Epithelial cell of proximal tubule (primary cell): ENCODE results near the gene MMS22L. TPM values are rescaled to one million over a fixed set of nuclear protein-coding genes. Genes with fewer than 3 reads are reported as not detected.

Experiments used
- DNase-seq: peaks from one replicate; pipeline ENCODE4 v3.0.0-alpha.2; 2011; ENCODE audit warnings: low read depth
- H3K4me3 ChIP-seq: 2 replicates; pipeline ENCODE4 v1.5.1; 2011; ENCODE audit warnings: low read depth, mild to moderate bottlenecking, low read length
- total RNA-seq: library from RNA; depleted of rRNA; stranded (reverse); fragments of >200 nt; gene quantifications from 2 replicates; pipeline ENCODE4 v1.2.3, GENCODE V29; 2015
- TF ChIP-seq, protein P1 (sequence below): conservative IDR thresholded peaks from 2 replicates; pipeline ENCODE4 v1.5.1; 2012; ENCODE audit warnings: low read depth, mild to moderate bottlenecking, low read length

MMS22L gene
- total RNA-seq, 1 donor from 2014 or later, result 10.7 TPM

DNA sequence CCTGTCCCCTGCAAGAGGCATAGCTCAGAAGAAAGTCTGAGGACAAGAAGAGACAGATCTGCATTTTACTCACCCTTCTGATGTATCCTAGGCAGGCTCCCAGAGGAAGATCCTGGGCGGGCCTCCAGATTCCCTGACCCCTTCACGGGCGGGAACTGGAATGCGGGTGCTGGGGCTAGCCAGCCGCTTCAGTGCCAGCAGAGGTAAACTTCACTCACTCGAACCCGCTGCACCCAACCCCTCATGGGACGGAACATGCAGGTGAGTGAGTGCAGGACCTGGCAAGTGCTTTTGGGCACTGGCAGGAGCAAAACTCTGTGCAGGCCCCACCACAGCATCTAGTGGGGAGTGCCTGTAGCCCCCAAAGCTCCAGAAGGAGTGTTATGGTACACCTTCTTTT, 171.8 kb downstream of the MMS22L start:
- no peak overlapping the region for H3K4me3 ChIP-seq
- DNase-seq, result no peak
- TF ChIP-seq, protein P1, sequence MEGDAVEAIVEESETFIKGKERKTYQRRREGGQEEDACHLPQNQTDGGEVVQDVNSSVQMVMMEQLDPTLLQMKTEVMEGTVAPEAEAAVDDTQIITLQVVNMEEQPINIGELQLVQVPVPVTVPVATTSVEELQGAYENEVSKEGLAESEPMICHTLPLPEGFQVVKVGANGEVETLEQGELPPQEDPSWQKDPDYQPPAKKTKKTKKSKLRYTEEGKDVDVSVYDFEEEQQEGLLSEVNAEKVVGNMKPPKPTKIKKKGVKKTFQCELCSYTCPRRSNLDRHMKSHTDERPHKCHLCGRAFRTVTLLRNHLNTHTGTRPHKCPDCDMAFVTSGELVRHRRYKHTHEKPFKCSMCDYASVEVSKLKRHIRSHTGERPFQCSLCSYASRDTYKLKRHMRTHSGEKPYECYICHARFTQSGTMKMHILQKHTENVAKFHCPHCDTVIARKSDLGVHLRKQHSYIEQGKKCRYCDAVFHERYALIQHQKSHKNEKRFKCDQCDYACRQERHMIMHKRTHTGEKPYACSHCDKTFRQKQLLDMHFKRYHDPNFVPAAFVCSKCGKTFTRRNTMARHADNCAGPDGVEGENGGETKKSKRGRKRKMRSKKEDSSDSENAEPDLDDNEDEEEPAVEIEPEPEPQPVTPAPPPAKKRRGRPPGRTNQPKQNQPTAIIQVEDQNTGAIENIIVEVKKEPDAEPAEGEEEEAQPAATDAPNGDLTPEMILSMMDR, result no peak

DNA sequence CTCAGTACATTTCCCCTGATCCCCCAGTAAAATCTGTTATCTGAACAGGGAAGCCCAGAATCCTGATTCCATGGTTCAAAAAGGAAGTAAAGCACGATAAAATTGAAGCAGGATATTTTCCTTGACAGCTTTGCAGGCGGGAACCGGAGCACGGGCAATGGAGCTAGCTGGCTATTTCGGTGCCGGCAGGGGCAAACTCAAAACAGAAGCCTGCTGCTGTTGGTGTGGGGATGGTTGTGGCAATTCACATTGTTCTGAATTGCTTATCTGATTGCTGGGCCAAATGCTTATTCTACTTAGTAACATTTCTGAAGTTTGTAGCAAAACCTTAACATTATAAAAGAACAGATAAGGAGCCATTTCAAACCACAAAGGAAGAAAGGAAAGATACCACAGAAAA, 172.4 kb downstream of the MMS22L start:
- no peak overlapping the region for H3K4me3 ChIP-seq
- no peak for DNase-seq
- TF ChIP-seq, protein P1, result no peak

DNA sequence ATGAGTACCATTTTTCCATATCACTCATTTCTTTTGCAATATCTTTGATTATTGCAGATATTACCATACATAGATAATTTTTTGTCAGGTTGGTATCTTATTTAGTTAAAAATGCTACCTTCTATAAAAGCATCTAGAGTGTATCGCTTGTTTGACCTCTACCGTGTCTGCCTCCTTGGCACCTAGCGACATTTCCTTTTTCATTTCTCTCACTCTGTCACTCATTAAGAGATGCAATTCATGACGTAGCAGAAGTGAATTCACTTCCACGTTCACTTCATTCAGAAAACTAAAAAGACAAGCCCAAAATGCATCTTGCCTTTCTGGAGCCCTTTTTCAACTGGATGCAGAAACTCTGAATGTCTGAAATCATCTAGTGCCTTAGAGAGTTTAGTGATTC, 172.9 kb downstream of the MMS22L start:
- no peak overlapping the region for H3K4me3 ChIP-seq
- no peak for DNase-seq
- TF ChIP-seq, protein P1, result no peak

DNA sequence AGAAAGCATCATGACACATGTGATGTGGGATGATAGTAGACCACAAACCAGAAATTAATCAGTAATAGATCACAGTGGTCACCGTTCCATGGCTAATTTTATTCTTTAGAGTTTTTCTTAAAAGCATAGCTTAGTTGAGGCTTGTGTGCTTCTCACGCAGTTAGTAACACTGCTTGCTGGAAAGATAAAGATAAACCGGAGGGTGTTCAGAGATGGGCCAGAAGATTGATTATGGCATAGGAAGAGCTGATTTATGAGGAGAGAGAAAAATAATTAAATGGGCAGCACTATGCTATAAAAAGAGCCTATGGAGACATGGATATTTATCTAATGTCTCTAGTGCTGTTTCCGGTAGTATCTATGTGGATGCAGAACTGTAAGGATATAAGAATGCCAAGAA, 173.6 kb downstream of the MMS22L start:
- TF ChIP-seq, protein P1, result no peak
- DNase-seq, result no peak
- no peak overlapping the region for H3K4me3 ChIP-seq

DNA sequence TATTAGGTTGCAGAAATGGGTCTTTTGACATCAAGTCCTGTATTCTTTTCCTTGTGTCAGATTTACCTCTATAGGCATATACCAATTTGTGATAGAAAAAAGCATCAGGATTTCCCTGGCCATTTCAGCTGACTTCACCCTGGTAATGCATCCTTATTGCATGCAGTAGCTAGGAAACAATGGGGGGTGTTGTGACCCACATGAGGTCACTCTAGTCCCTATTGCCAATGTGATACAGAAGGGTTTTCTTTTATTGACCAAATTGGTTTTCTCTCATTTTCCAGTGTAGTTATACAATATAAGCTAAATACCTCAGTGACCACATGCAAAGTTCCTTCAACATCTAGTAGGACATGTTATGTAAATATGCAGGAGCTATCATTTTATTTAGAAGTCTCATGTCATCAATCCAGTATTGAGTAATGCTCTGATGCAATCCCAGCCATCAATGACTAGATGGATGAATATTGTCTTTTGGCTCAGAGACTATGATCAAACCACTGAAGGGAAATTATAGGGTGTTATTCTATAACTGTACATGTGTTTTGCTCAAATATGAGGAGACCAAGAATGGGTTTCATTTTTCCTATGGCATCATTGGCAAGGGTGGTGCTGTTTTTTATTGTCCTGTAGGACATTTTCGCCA, 180.7 kb downstream of the MMS22L start:
- no peak for DNase-seq
- no peak overlapping the region for H3K4me3 ChIP-seq
- TF ChIP-seq, protein P1, result no peak

DNA sequence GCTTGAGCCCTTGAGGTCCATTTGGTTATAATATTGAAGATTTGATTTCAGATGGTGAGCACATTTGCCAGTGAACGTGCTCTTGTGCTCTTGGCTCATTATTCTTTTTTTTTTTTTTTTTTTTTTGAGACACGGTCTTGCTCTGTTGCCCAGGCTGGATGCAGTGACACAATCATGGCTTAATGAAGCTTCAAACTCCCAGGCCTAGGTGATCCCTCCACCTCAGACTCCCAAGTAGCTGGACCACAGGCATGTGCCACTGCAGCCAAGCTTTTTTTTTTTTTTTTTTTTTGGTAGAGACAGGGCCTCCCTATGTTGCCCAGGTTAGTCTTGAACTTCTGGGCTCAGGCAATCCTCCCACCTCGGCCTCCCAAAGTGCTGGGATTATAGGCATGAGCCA, 182.3 kb downstream of the MMS22L start:
- no peak overlapping the region for H3K4me3 ChIP-seq
- no peak for DNase-seq
- TF ChIP-seq, protein P1, result no peak
